OCI-LY3 (cell line): ENCODE results near the gene RETREG1.
"Not testable (repeated sequence)": the region's sequence is repeated elsewhere in the genome, so short reads cannot be mapped to it uniquely, and the experiment has no call there.

Source experiments
- EZH2phosphoT487 ChIP-seq: fragments of 200-600 bp; shearing (Covaris generic); IDR thresholded peaks from 2 replicates; pipeline ENCODE4 v1.6.1; 2018; ENCODE audit warnings: antibody characterized with exemption, mixed run types, low read depth
- TF ChIP-seq, protein P1 (sequence below): fragments of 200-600, 300-600 bp; sonication (generic); IDR thresholded peaks from 2 replicates; pipeline ENCODE4 v1.5.1; 2014; ENCODE audit warnings: antibody characterized with exemption, low read length, low read depth

DNA sequence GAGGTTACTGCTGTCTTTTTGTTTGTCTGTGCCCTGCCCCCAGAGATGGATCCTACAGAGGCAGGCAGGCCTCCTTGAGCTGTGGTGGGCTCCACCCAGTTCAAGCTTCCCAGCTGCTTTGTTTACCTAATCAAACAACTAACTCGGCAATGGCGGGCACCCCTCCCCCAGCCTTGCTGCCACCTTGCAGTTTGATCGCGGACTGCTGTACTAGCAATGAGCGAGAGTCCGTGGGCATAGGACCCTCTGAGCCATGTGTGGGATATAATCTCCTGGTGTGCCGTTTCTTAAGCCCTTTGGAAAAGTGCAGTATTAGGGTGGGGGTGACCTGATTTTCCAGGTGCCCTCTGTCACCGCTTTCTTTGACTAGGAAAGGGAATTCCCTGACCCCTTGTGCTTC, 31.9 kb upstream of the RETREG1 start:
- TF ChIP-seq, protein P1, sequence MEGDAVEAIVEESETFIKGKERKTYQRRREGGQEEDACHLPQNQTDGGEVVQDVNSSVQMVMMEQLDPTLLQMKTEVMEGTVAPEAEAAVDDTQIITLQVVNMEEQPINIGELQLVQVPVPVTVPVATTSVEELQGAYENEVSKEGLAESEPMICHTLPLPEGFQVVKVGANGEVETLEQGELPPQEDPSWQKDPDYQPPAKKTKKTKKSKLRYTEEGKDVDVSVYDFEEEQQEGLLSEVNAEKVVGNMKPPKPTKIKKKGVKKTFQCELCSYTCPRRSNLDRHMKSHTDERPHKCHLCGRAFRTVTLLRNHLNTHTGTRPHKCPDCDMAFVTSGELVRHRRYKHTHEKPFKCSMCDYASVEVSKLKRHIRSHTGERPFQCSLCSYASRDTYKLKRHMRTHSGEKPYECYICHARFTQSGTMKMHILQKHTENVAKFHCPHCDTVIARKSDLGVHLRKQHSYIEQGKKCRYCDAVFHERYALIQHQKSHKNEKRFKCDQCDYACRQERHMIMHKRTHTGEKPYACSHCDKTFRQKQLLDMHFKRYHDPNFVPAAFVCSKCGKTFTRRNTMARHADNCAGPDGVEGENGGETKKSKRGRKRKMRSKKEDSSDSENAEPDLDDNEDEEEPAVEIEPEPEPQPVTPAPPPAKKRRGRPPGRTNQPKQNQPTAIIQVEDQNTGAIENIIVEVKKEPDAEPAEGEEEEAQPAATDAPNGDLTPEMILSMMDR: not testable (repeated sequence)
- not testable (repeated sequence) for TF ChIP-seq EZH2phosphoT487
